Stimulated activated CD8-positive, alpha-beta memory T cell treated with anti-CD3 and anti-CD28 coated beads, Interleukin-12 subunit alpha, Interleukin-12 subunit beta, amount 100 ng/mL, for 24 hours (primary cell): ENCODE results near the gene XKR3.
"Not testable (repeated sequence)": the region's sequence is repeated elsewhere in the genome, so short reads cannot be mapped to it uniquely, and the experiment has no call there.

Source experiments
- DNase-seq: peaks from one replicate; pipeline ENCODE4 v3.0.0-alpha.2; 2020; ENCODE audit errors: extremely low read depth

Gene XKR3

GRCh38 chr22:16747266-16748159, 77.7 kb downstream of the XKR3 start:
- not testable (repeated sequence) for DNase-seq

DNA sequence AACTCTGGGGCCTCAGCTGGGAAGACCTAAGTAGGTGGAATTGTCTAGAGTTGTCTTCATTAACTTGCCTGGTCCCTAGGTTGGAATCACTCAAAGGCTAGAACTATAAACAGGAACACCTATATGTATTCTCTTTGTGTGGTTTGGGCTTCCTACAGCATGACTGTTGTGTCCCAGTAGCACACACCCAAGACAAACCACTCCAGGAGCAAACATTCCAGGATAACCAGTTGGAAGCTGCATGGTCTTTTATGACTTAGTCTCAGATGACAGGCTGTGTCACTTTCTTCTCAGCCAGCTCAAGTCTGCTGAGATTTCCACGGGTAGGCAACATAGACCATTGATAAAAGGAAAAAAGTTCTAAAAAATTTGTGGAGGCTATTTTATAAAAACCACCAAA, 90.9 kb downstream of the XKR3 start:
- not testable (repeated sequence) for DNase-seq
